HepG2 (cell line): ENCODE results near the gene GPR62. TPM values are rescaled to one million over a fixed set of nuclear protein-coding genes. Genes with fewer than 3 reads are reported as not detected.

ENCODE experiments used
- AKNA ChIP-seq: sonication (generic); formaldehyde crosslinking; IDR thresholded peaks from 2 replicates; pipeline ENCODE4 v1.4.0; 2020; ENCODE audit warnings: missing genetic modification reagents, borderline replicate concordance
- ATF7 ChIP-seq, 2 experiments: fragments of 450-650 bp in 1 of 2; sonication (generic) in 1 of 2; formaldehyde crosslinking in 1 of 2; IDR thresholded peaks; 2 replicates each; pipeline versions ENCODE4 v1.4.0 to v1.6.1; 2016 to 2020; ENCODE audit warnings: antibody characterized with exemption in 1 of 2, mild to moderate bottlenecking in 1 of 2, missing genetic modification reagents in 1 of 2
- LCORL ChIP-seq, 2 experiments: fragments of 450-650 bp in 1 of 2; sonication (generic) in 1 of 2; formaldehyde crosslinking in 1 of 2; IDR thresholded peaks; 2 replicates each; pipeline versions ENCODE4 v1.5.0 to v1.6.1; 2017 to 2020; ENCODE audit warnings: antibody characterized with exemption in 1 of 2, missing genetic modification reagents in 1 of 2
- PAF1 ChIP-seq: IDR thresholded peaks from 2 replicates; pipeline ENCODE4 v1.6.1; 2016; ENCODE audit warnings: missing genetic modification reagents, missing compliant biosample characterization
- ZC3H4 ChIP-seq: sonication (generic); formaldehyde crosslinking; IDR thresholded peaks from 2 replicates; pipeline ENCODE4 v1.4.0; 2020; ENCODE audit warnings: missing genetic modification reagents, borderline replicate concordance
- ZNF230 ChIP-seq: sonication (generic); formaldehyde crosslinking; IDR thresholded peaks from 2 replicates; pipeline ENCODE4 v1.4.0; 2020; ENCODE audit warnings: mild to moderate bottlenecking, missing genetic modification reagents
- ZNF235 ChIP-seq: sonication (generic); formaldehyde crosslinking; IDR thresholded peaks from 2 replicates; pipeline ENCODE4 v1.8.1; 2023; ENCODE audit warnings: mild to moderate bottlenecking, missing genetic modification reagents, borderline replicate concordance
- ZNF431 ChIP-seq: sonication (generic); formaldehyde crosslinking; IDR thresholded peaks from 2 replicates; pipeline ENCODE4 v1.9.0; 2022; ENCODE audit warnings: missing genetic modification reagents, low read depth, mild to moderate bottlenecking, borderline replicate concordance
- ZNF577 ChIP-seq: sonication (generic); formaldehyde crosslinking; IDR thresholded peaks from 2 replicates; pipeline ENCODE4 v1.4.0; 2020; ENCODE audit warnings: mild to moderate bottlenecking, low read depth, missing genetic modification reagents, borderline replicate concordance
- ZNF605 ChIP-seq: sonication (generic); formaldehyde crosslinking; IDR thresholded peaks from 2 replicates; pipeline ENCODE4 v1.8.0; 2022; ENCODE audit warnings: mild to moderate bottlenecking, missing genetic modification reagents
- ZNF766 ChIP-seq: sonication (generic); formaldehyde crosslinking; IDR thresholded peaks from 2 replicates; pipeline ENCODE4 v1.5.0; 2020; ENCODE audit warnings: missing genetic modification reagents, borderline replicate concordance
- ZNF770 ChIP-seq: sonication (generic); formaldehyde crosslinking; IDR thresholded peaks from 2 replicates; pipeline ENCODE4 v1.5.0; 2020; ENCODE audit warnings: mild to moderate bottlenecking, missing genetic modification reagents
- polyA plus RNA-seq, 8 experiments: library from polyadenylated mRNA; depleted of rRNA in 3 of 8; stranded (reverse) in 7 of 8; unstranded in 1 of 8; fragments of >200 nt; fragmentation: Illumina TruSeq in 4 of 8; extraction: Trizol in 4 of 8; gene quantifications; 2 replicates each; pipeline versions ENCODE4 v1.2.1 to v1.2.3, GENCODE V29; 2011 to 2016; ENCODE audit warnings: low read depth in 4 of 8, missing spikeins in 1 of 8, mixed read lengths in 1 of 8; ENCODE audit not compliant: insufficient read depth in 1 of 8
- total RNA-seq, 5 experiments: library from RNA; depleted of rRNA; stranded (reverse); fragments of >200 nt; fragmentation: Illumina TruSeq; extraction: Trizol; gene quantifications; 2 replicates each; pipeline ENCODE4 v1.2.3, GENCODE V29; 2016; ENCODE audit warnings: low read depth in 1 of 5
- TF ChIP-seq, protein P1 (sequence below): sonication (generic); formaldehyde crosslinking; IDR thresholded peaks from 2 replicates; pipeline ENCODE4 v1.5.0; 2020; ENCODE audit warnings: mild to moderate bottlenecking, missing genetic modification reagents

Gene GPR62
- total and polyA plus RNA-seq, 2 of the 13 experiments (the other 11 are each of a cell fraction or from before 2014, with no cell fraction given): not detected

DNA sequence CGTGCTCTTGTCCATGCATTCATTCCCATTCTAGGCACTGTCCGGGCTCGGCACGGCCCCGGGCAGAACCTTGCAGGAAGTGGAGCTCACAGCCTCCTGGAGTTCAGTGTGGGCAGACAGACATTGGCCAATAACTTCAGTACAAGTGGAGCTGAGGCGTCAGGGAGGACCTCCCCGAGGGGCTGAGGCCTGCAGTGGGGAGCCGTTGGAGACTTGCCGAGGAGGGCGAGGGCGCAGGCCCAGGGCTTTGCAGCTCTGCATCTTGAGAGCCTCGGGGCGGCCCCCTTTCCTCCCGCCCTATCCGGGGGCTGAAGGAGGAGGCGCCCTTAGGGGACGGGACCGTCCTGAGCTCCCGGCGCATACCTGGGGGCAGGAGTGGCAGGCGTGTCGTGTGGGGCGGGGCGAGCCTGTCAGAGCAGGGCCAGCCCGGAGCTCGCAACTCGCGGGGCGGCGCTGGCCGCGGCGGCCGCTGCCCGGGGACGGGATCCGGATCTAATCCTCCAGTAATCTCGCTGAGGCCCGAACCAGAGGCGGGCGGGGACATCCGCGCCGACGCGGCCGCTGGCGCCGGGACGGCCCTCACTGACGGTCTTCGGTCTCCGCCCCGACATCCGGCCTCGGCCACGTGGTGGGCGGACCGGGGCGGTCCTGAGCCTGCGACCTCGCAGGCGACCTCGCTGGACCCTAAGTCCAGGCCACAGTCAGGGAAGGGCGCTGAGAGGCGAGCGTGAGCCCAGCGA is 27.8 kb downstream of the GPR62 start, which contains the start of gene ACY1 (continued):
- TF ChIP-seq ZNF431 (peak; percentile 82), AKNA (CRISPR knock-in tag) (peak; percentile 79; the same call in 1 of the 2 replicates), ZC3H4 (CRISPR knock-in tag) (no peak), LCORL (IDR thresholded peaks at IDR 0.05) (no peak), LCORL (CRISPR knock-in tag; IDR thresholded peaks at IDR 0.05) (peak; percentile 91), ZNF230 (CRISPR knock-in tag) (peak; percentile 83), ZNF577 (CRISPR knock-in tag) (no peak), ZNF766 (peak; percentile 75; the same call in 1 of the 2 replicates), ATF7 (IDR thresholded peaks at IDR 0.05) (no peak), ATF7 (CRISPR knock-in tag; IDR thresholded peaks at IDR 0.05) (no peak; the same call in 1 of the 2 replicates), PAF1 (CRISPR knock-in tag) (no peak), ZNF235 (CRISPR knock-in tag) (no peak; the same call in 1 of the 2 replicates), ZNF770 (CRISPR knock-in tag) (peak; percentile 72), ZNF605 (CRISPR knock-in tag) (peak; percentile 29)
- TF ChIP-seq, protein P1, sequence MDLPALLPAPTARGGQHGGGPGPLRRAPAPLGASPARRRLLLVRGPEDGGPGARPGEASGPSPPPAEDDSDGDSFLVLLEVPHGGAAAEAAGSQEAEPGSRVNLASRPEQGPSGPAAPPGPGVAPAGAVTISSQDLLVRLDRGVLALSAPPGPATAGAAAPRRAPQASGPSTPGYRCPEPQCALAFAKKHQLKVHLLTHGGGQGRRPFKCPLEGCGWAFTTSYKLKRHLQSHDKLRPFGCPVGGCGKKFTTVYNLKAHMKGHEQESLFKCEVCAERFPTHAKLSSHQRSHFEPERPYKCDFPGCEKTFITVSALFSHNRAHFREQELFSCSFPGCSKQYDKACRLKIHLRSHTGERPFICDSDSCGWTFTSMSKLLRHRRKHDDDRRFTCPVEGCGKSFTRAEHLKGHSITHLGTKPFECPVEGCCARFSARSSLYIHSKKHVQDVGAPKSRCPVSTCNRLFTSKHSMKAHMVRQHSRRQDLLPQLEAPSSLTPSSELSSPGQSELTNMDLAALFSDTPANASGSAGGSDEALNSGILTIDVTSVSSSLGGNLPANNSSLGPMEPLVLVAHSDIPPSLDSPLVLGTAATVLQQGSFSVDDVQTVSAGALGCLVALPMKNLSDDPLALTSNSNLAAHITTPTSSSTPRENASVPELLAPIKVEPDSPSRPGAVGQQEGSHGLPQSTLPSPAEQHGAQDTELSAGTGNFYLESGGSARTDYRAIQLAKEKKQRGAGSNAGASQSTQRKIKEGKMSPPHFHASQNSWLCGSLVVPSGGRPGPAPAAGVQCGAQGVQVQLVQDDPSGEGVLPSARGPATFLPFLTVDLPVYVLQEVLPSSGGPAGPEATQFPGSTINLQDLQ (CRISPR knock-in tag): no peak
